GM19025 (cell line): ENCODE measurements around the gene DYNLRB2.

Experiments
- ATAC-seq: cut with Tn5 transposase; IDR thresholded peaks from one replicate; pipeline ENCODE4 v1.9.1; 2021; ENCODE audit warnings: mild to moderate bottlenecking, low read depth, moderate library complexity; ENCODE audit not compliant: unreplicated experiment

DYNLRB2 gene

DNA sequence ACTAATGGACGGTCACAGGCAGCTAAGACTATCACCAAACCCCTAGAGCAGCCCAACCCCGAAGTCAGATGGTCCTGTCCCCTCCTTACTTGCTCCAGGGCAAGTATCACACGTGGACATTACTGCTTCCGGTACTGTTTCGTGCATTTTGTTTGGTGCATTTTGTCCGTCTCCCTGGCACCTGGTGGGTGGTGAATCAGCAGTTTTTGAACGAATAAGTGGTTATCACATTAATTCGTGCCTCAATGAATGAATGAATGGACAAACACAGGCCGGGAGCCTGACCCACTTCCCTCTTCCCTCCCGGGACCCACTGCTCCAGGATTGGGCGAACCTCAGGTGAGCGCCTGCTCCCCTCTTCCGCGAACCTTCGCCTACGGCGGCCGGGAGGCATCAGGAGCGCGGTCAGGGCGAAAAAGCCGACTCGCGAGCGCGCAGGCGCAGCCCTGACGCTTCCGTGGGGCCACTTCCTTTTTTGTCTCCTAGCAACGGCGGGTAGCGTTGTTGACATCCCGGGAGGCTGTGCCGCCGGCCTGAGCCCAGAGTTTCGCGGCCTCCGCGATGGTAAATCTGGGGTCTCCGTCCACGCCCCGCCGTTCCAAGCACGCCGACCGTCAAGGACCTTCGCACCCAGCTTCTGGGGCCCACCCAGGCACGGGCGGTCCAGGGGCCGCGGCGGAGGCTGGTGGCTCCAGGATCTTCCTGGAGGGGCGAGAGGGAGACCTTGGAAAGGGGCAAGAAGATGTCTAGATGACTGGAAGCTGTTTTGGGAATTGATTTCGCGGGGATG lies at the start of gene DYNLRB2:
DYNLRB2 (plus strand) TSS at position 478 of the 790 bp plus-strand sequence; CDS start at position 562, 84 bp downstream.
- ATAC-seq: peak; percentile 95

DNA sequence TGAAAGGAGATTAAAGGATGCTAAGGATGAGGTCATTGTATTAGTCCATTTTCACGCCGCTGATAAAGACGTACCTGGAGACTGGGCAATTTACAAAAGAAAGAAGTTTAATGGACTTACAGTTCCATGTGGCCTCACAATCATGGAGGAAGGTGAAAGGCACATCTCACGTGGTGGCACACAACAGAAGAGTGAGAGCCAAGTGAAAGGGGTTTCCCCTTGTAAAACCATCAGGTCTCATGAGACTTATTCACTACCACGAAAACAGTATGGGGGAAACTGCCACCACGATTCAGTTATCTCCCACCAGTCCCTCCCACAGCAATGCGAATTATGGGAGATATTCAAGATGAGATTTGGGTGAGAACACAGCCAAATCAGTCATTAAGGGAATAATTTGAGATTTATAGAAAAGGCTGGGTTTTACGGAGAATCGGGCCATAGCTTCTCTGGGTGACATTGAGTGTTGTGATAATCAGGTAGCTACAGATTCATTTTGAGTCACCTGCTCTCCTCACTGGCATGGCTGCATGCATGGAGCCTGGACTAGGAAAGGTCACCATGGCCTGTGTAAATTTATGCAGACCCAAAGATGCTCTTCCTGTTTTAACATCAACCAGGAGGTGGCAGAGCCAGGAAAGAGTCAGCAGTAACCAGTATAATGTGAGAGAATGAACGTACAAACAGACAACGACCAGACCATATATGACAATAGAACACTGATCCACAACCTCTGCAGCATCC lies 40.5 kb upstream of the DYNLRB2 start:
- no peak for ATAC-seq

DNA sequence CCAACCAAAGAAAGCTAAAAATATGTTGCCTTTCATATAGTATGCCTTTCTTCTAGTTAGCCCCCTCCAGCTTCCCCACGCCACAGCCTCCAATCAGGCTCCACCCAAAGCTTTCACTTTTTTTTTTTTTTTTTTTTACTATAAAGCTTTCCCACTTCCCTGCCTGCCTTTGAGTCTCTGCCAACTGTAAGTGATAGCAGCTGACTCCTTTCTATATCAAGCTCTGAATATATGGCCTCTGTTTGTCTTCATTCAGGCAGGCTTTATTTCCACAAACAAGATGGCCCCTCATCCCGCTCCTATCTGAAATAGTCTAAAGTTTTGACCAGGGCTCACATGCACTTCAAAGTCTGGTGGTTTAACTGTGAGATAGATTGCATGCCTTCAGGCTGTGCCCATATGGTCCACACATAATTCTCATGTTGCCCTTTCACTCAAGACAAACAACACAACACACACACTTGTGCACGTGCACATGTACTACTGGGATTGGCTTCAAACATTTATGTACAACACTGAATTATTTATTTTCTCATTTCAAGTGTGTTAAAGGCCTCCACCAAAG lies 39.8 kb upstream of the DYNLRB2 start:
- no peak for ATAC-seq

DNA sequence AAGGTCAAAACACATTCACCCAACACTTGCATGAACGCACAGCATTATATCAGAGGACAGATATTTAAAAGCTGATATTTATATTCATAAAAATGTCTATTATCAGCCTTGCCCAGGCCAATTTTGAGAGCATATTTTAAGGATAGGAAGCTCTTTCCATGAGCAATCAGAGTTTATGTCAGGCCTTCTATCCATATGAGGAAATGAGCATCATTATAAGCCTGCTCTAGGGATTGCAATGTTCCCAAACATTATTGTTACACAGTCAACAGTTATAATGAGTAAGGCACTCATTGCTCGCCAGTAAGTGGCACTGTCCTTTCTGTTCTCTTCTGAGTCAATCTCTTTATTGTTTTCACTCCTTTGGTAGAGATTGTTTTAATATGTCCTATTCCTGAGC lies 37.7 kb upstream of the DYNLRB2 start:
- no peak for ATAC-seq

DNA sequence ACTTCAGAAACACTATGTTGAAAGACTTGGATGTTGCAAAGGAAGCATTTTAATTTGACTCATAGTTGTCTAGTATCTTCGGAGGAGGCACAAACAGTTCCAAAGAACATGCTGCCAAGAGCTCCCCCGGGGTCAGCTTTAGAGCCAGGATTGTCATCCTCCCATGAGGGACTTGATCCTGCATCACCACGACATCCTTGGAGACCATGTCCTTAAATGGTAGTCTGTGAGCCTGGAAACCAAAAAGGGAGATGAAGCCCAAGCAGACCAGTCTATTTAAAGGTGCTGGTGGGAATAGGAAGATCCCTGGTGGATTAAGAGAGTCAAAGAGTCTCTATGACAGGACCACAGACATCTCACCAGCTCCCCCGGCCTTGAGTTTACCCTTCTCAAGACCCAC lies 33.3 kb upstream of the DYNLRB2 start:
- ATAC-seq: no peak

DNA sequence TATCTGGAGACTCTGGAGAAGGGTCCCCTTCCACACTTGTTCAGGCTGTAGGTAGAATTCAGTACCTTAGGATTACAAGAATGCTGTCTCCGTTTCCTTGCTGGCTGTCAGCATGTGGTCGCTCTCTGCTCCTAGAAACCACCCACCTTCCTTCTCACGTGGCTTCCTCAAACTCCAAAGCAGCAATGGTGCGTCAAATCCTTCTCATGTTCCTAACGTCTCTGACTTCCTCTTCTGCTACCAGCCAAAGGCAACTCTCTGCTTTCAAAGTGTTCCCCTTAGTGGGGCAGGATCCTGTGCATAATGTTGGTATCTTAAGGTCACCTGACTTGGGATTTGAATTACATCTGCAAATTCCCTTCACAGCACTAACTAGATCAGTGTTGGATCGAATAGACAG lies 30.9 kb upstream of the DYNLRB2 start:
- ATAC-seq: no peak

DNA sequence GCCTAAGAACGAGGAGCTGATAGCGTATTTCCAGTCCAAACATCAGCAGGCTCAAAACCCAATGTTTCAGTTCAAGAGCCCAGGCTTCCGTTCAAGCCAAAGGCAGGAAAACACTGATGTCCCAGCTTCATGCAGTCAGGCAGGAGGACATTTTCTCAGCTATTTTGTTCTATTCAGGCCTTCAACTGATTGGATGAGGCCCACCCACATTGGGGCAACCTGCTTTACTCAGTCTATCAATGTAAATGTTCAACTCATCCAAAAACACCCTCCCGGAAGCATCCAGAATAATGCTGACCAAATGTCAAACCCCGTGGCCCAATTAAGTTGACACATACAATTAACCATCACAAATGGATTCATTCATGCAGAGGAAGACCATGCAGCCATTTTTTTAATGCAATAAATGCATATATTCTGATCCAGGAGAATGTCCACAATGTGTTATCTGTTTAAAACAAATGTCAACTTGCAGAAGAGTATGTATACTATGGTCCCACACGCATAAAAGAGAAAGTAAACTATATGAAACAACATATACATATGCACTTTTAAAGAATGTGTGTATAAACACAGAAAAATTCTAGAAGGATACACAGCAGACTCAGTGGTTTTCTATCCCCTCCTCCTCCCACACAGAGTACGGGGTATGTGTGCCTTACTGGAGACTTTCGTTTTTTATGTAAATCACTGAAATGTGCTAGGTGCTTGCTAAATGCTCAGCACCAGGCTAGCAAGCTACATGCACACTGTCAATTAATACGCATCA lies 28.8 kb upstream of the DYNLRB2 start:
- ATAC-seq: no peak

DNA sequence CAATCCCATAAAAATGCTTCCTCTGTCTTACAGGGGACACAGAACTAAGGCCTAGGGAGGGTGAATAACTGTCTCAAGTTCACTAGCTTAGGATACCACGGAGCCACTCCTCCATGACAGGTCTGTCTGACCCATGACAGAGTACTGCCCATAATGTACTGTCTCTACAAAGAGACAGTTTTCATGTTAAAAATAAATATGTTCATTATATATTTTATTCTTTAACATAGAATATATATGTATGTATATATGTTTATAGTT lies 28.3 kb upstream of the DYNLRB2 start:
- no peak for ATAC-seq

DNA sequence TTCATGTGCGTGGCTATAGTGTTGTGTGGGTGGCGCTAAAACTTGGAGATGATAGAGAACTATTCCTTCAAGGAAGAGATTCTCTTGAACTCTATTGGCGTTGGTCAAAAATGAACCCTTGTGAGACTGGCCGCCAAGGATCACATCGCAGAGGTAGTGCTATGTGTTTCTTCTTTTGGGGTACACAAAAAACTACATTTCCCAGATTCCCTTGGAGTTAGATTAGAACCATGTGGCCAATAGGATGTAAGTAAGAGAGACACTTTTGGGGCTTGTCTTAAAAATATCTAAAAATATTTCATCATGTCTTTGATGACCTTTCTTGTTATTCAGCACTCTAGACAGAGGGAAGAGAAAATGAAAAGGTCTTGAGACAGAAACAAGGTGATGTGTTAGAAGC lies 25.4 kb upstream of the DYNLRB2 start:
- ATAC-seq: no peak

DNA sequence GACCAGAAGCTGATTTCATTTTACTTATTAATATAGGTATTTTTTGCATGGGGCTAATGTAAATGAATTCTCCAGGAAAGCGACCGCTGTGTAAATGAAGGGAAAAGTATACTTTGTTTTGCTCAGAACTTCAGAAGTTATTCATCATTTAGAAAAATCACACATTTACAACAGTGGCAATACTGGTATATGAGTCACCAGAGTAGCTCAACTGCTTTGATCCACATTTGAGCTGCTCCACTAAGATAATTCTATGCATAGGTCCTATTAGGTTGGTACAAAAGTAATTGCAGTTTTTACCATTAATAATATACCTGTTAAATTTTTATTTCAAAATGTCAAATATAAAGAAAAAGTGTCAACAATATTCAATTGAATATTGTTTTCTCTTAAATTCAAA lies 22.9 kb upstream of the DYNLRB2 start:
- no peak for ATAC-seq

DNA sequence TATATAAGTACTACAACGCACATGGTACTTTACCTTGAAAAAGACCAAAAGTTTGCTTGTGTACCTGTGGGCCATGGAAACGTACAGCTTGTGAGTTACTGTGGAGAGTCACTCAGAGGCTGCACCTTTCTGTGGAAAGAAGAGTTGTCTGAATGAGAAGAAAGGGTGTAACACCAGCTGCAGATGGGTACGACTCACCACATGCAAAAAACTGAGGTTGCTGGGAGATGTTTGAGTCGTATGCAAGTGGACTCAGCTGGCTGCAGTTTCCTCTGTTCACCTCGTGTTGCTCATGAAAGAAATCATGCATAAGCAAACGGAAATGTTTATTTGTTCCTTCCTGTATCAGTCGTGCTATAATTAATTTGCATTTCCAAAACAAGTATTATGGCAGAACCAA lies 22.4 kb upstream of the DYNLRB2 start:
- no peak for ATAC-seq

DNA sequence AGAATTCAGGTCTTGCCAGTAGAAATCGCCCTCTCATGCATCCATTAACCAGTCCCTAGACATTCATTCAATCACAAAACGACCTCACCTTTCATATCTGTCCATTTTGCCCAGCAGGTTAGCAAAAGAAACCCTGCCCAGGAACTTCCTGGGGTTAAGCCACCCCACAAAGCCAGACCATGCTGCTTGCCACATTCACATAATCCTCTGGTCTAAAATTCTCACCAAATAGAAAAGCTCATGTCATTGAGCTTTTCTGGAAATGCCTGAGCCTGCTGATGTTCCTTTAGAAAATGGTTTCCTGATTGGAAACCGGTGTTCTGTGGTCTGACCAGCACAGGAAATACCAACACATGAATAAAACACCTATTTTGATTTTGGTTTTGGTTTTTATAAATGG lies 21.6 kb upstream of the DYNLRB2 start:
- ATAC-seq: no peak

DNA sequence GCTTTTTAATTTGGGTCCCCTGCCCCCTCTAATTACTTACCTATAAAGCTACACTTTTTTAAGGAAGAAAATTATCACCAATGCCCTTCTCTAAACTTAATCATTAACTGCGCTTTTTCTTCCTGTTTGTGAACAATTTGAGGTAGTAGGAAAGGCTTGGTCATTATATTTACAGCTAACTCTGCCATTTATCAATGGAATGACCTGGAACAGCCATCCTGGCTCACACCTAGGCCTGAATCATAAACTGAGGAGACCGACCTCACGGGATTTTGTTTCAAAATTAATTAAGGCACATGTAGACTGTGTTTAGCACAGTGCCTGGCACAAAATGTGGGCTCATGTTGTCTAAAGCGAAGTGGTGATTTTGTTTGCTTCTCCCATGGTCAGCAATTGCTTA lies 15.4 kb upstream of the DYNLRB2 start:
- ATAC-seq: no peak

DNA sequence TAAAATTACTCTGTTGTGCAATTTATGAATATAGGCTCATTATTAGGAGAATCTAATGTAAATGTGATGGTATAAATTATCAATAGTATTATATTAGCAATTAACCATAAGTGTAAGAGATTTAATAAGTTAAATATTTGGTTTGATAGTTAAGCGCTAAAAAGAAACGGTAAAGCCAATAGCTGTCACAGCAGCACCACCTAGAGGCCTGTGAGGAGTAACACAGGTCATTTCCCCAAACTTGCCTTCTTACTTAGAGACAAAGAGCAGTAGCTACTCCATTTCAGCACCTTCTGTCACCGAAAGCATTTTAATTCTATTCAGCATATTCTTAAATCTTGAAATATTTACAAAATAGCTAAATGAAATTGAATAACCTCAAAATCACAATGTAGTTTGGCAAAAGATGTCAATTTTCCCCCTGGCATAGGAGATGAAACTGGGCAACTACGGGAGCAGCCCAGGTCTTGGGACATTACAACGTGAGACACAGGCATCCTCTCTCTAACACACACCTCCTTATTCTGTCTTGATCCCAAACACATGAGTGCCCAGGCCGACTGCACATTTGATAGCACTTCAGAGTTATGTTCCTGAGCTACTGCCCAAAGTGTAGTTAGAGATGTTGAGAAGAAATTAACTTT lies 14.3 kb upstream of the DYNLRB2 start:
- no peak for ATAC-seq

DNA sequence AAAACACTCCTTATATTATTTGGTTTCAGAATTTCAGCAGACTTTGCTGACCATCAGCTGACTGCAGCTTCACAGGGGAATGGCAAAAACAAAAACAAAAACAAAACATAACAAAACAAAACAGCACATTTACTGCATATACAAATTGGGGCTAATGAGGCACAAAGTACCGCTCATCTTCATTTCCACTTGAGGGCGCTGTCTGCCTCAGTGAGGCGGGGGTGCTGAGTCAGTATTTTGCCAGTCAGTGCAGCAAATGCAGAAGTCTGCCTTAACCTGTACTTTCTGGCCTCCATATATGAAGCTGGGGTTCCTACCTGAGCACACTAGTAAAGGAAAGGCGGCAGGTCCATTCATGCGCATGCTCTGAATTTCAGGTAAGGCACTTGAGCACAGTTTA lies 13.5 kb upstream of the DYNLRB2 start:
- ATAC-seq: no peak

DNA sequence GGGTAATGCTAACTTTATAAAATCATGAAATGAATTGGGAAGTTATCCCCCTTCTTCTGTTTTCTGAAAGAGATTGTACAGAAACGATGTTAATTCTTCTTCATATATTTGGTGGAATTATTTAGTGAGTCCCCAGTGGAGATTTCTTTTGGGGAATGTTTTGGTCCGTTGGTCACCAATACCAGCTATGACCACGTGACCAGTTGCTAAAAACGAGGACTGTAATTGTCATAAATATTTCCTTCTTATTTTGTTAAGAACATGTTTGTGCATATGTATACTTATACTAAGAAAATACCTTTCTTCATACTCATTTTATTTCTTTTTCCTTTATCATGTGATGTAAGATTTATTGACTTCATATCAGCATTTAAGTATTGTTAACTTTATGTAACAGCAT lies 10.3 kb upstream of the DYNLRB2 start:
- no peak for ATAC-seq

DNA sequence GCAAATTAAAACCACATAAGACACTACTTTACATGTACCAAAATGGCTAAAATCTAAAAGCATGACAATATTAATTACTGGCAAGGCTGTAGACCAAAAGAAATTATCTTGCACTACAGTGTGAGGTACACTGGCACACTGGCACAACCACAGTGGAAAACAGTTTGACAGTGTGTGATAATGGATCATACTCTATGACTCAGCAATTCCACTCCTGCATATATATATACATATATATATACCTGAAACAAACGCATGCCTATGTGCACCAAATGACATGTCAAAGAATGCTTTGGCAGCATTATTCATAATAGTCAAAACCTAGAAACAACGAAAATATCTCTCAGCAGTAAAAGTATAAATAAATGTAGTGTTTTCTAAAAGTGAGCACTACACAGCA lies 4.6 kb upstream of the DYNLRB2 start:
- ATAC-seq: no peak

DNA sequence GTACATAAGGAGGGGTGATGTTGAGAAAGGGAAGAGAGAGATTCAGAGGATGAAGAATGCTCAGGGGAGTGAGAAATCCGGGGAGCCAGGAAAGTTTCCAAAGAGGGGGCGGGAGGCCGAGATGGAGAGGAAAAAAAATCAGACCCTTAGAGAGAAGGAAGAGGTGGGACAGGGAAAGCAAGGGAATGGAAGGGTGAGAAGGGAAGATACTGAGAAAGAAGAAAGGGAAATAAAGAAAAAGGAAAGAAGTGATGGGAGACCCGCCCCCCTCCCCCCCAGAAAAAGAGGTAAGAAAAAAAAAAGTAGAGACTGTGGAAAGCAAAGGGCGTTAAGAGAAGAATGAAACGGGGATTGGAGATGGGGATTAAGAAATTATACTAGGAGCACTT lies 507 bp downstream of the DYNLRB2 start:
- no peak for ATAC-seq

DNA sequence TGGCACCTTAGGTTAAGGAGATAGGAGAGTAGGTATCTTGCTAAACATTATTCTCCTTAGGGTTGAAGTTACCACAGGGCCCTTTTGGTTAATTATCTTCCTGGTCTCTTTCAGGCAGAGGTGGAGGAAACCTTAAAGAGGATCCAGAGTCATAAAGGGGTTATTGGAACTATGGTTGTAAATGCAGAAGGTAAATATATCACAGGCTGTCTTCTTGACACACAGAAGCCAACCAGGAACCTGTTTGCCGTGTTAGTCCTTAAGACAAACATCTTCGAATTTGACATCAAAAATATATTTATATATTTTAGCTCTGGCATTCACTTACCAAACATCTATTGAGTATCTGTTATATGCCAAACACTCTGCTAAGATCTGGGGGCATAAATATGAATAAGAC lies 2.4 kb downstream of the DYNLRB2 start:
- ATAC-seq: no peak

DNA sequence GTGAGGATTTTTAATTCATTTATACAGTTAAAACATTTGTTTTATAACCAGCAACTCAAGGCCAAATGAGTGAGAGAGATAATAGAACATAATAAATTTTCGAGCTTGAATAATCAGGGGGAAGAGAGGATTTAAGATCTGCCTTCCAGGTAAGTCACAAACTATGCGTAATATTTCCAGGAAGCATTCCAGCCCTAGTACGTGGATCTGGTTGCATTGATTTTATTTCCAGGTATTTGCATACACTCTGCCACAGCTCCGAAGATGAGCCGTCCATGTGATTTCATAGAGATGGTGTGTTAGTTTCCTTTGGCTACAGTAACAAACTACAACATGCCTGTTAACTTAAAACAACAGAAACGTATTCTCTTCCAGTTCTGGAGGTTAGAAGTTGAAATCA lies 3.5 kb downstream of the DYNLRB2 start:
- ATAC-seq: no peak

DNA sequence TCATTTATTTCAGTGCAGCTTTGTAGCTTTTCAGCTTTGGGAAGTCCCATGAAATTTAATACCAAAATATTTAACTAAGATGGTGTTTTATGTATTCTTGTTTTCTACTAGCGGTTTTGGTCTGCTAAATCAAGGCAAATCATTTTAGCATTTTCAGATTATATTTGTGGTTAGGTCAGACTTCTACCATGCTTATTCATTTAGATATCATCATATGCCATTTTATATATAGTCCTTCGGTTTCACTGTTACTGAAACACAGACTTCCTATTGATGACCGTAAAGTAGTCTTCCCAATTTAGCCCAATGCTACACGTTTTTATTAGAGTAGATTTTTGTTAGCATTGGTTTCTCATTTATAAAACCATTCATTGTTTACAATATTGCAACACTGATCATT lies 5.5 kb downstream of the DYNLRB2 start:
- no peak for ATAC-seq
